ENCODE measurements around the gene ZNF70.
"Not testable (repeated sequence)": the region's sequence is repeated elsewhere in the genome, so short reads cannot be mapped to it uniquely, and the experiment has no call there.

Gene ZNF70

GRCh38 chr22:23754980-23755636 lies 4.2 kb upstream of the ZNF70 start:
- FAIRE-seq = no peak

- no peak for FAIRE-seq
Measured at GRCh38 chr22:23754220-23754919, 3.5 kb upstream of the ZNF70 start, which contains the start of gene VPREB3. Gene VPREB3, minus strand, starts transcription at chr22:23754425. Its CDS starts 62 bp downstream, at chr22:23754363.

- FAIRE-seq = no peak
Measured at GRCh38 chr22:23753385-23753784, 2.5 kb upstream of the ZNF70 start.

- no peak for FAIRE-seq
Measured at GRCh38 chr22:23752750-23753149, 1.8 kb upstream of the ZNF70 start.

- FAIRE-seq = no peak
Measured at GRCh38 chr22:23752090-23752691, 1.3 kb upstream of the ZNF70 start.

GRCh38 chr22:23751441-23751996 lies 607 bp upstream of the ZNF70 start:
- FAIRE-seq = no peak

GRCh38 chr22:23750367-23750713 lies 572 bp downstream of the ZNF70 start:
- FAIRE-seq = no peak

GRCh38 chr22:23749841-23750301 lies 1.0 kb downstream of the ZNF70 start:
- no peak for FAIRE-seq

- FAIRE-seq = no peak
Measured at GRCh38 chr22:23745791-23746190, 5.1 kb downstream of the ZNF70 start.

- no peak for FAIRE-seq
Measured at GRCh38 chr22:23744485-23744884, 6.4 kb downstream of the ZNF70 start.

- no peak for FAIRE-seq
Measured at GRCh38 chr22:23744001-23744400, 6.9 kb downstream of the ZNF70 start.

- FAIRE-seq = no peak
Measured at GRCh38 chr22:23743303-23743705, 7.6 kb downstream of the ZNF70 start.

- no peak for FAIRE-seq
Measured at GRCh38 chr22:23742505-23743264, 8.2 kb downstream of the ZNF70 start.

GRCh38 chr22:23737696-23738095 lies 13.2 kb downstream of the ZNF70 start:
- no peak for FAIRE-seq

GRCh38 chr22:23728108-23728507 lies 22.8 kb downstream of the ZNF70 start:
- not testable (repeated sequence) for FAIRE-seq

- no peak for FAIRE-seq
Measured at GRCh38 chr22:23722724-23723123, 28.2 kb downstream of the ZNF70 start.

GRCh38 chr22:23722160-23722559 lies 28.8 kb downstream of the ZNF70 start:
- FAIRE-seq = no peak

- no peak for FAIRE-seq
Measured at GRCh38 chr22:23720855-23721254, 30.1 kb downstream of the ZNF70 start.

- no peak for FAIRE-seq
Measured at GRCh38 chr22:23718371-23719165, 32.3 kb downstream of the ZNF70 start.

GRCh38 chr22:23716811-23717801 lies 33.8 kb downstream of the ZNF70 start:
- FAIRE-seq = no peak
